GDM1 (cell line): Measurements from ENCODE around the gene ADAM11.

Experiments used
- DNase-seq: peaks from one replicate; lab custom pipeline; 2025; lab: John Stamatoyannopoulos, UW

ADAM11 gene

GRCh38 chr17:44757918-44758413, 822 bp upstream of the ADAM11 start:
- no peak for DNase-seq

- no peak for DNase-seq
These were observed 513 bp downstream of the ADAM11 start for GRCh38 chr17:44759086-44759915.

- DNase-seq, result no peak
These were observed 1.1 kb downstream of the ADAM11 start for GRCh38 chr17:44759916-44760243.

- DNase-seq, result no peak
These were observed 1.9 kb downstream of the ADAM11 start for GRCh38 chr17:44760474-44761308.

GRCh38 chr17:44761932-44762810, 3.4 kb downstream of the ADAM11 start:
- no peak for DNase-seq

- DNase-seq, result no peak
These were observed 4.4 kb downstream of the ADAM11 start for GRCh38 chr17:44763170-44763569.

GRCh38 chr17:44765965-44766364, 7.2 kb downstream of the ADAM11 start:
- no peak for DNase-seq

- DNase-seq, result no peak
These were observed 7.7 kb downstream of the ADAM11 start for GRCh38 chr17:44766409-44767038.

GRCh38 chr17:44767493-44767892, 8.7 kb downstream of the ADAM11 start:
- DNase-seq, result no peak

GRCh38 chr17:44768505-44769142, 9.8 kb downstream of the ADAM11 start:
- DNase-seq, result peak; percentile 66

- DNase-seq, result no peak
These were observed 10.4 kb downstream of the ADAM11 start for GRCh38 chr17:44769230-44769629.

GRCh38 chr17:44769647-44770084, 10.9 kb downstream of the ADAM11 start:
- no peak for DNase-seq

GRCh38 chr17:44770166-44770925, 11.6 kb downstream of the ADAM11 start:
- no peak for DNase-seq

- no peak for DNase-seq
These were observed 13.7 kb downstream of the ADAM11 start for GRCh38 chr17:44772308-44773045.

GRCh38 chr17:44773140-44773539, 14.4 kb downstream of the ADAM11 start:
- DNase-seq, result no peak

- peak; percentile 70 for DNase-seq
These were observed 15.7 kb downstream of the ADAM11 start for GRCh38 chr17:44774271-44775135.

GRCh38 chr17:44775136-44775837, 16.5 kb downstream of the ADAM11 start:
- peak; percentile 97 for DNase-seq
